Measurements from ENCODE around the gene PACSIN2.

DNA sequence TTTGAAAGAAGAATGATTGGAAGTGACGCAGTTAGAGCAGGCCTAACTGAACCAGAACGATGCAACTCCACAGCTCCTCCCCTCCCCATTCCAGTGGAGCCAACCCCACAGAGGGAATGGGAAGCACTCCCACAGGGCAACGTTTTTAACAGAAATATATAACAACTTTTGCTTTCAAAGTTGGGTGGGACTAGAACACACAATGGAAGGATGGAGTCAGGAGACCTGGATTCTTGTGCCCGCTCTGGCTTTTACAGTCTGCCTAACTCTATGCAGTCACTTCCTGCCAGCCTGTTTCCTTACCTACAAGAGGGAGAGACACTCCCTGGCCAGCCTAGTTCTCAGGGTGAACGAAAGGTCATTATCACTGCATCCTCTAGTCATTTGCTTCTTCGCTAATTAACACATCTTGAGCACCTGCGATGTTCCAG lies 75.5 kb downstream of the PACSIN2 start:
- TF ChIP-seq CTCF (IDR thresholded peaks at IDR 0.05; ENCODE audit: low read length) (no peak), EZH2phosphoT487 (IDR thresholded peaks at IDR 0.05; ENCODE audit: low read length) (no peak)

Measured in MM.1S (cell line).